Transverse colon (tissue), 4 donors: ENCODE measurements around the gene KLHL41. TPM values are rescaled to one million over a fixed set of nuclear protein-coding genes. Genes with fewer than 3 reads are reported as not detected.
"Not testable (repeated sequence)": the region's sequence is repeated elsewhere in the genome, so short reads cannot be mapped to it uniquely, and the experiment has no call there.

Experiments used
- DNase-seq: peaks from one replicate; pipeline ENCODE4 v3.0.0-alpha.2; 2019
- H3K27ac ChIP-seq, 4 donors: fragments of 200-600 bp; sonication (generic); 2 replicates each; pipeline ENCODE4 v1.5.1; 2016 to 2018; ENCODE audit warnings: inconsistent platforms in 4 of 4
- H3K27me3 ChIP-seq: fragments of 200-600 bp; sonication (generic); 2 replicates; pipeline ENCODE4 v1.5.1; 2017; ENCODE audit warnings: inconsistent platforms
- H3K36me3 ChIP-seq, 4 donors: fragments of 200-600 bp; sonication (generic); 2 replicates each; pipeline ENCODE4 v1.5.1; 2017 to 2019; ENCODE audit warnings: inconsistent platforms in 4 of 4
- H3K4me1 ChIP-seq, 4 donors: fragments of 200-600 bp; sonication (generic); 2 replicates each; pipeline ENCODE4 v1.5.1; 2017 to 2020; ENCODE audit warnings: inconsistent platforms in 4 of 4
- H3K4me3 ChIP-seq, 4 donors: fragments of 200-600 bp; sonication (generic); 1 replicate in 1 of 4; 2 replicates in 3 of 4; pipeline versions ENCODE4 v1.5.1 to v1.6.1; 2017 to 2019; ENCODE audit warnings: inconsistent platforms in 4 of 4
- H3K9me3 ChIP-seq, 2 donors: fragments of 200-600 bp; sonication (generic); 2 replicates each; pipeline ENCODE4 v1.5.1; 2017 to 2019; ENCODE audit warnings: inconsistent platforms in 2 of 2
- EP300 ChIP-seq: sonication (generic); formaldehyde crosslinking; IDR thresholded peaks from one replicate; pipeline ENCODE4 v1.6.1; 2017; ENCODE audit warnings: antibody characterized with exemption, low read depth
- POLR2A ChIP-seq: fragments of 450-650 bp; IDR thresholded peaks from one replicate; pipeline ENCODE4 v1.6.1; 2016; ENCODE audit warnings: antibody characterized with exemption, mild to moderate bottlenecking, moderate library complexity
- POLR2AphosphoS5 ChIP-seq, 3 donors: sonication (generic); formaldehyde crosslinking; IDR thresholded peaks; one replicate each; pipeline ENCODE4 v1.6.1; 2016; ENCODE audit warnings: antibody characterized with exemption in 3 of 3
- WGBS, 2 donors: methylation state at CpG; one replicate each; pipeline ENCODE4 v1.1.5; 2018; ENCODE audit warnings: low coverage in 1 of 2; 5-methylcytosine and 5-hydroxymethylcytosine counted together
- in situ Hi-C, 4 donors: fragments of 200-750 bp; cut with MboI; loops; one replicate each; pipeline versions ENCODE4 v1.15.0 to v1.15.1; 2017; ENCODE audit warnings: low sequenced_read_pairs in 3 of 4, low pct_ligation_motif_present in 1 of 4, low pct_unique_long_range_greater_than_20kb in 1 of 4
- intact Hi-C: fragments of 100-400 bp; cut with DNase I; formaldehyde crosslinking; loops from one replicate; pipeline ENCODE4 v1.15.1; 2023; ENCODE audit warnings: low total_unique reads
- total RNA-seq, 4 donors: library from RNA; depleted of rRNA; stranded (reverse); fragments of >200 nt; gene quantifications; one replicate each; pipeline ENCODE4 v1.1.0, GENCODE V29; 2016
- TF ChIP-seq, protein P1 (sequence below), 5 experiments: fragments of 200-600 bp in 3 of 5; fragments of 450-650 bp in 2 of 5; sonication (generic) in 3 of 5; IDR thresholded peaks; 1 replicate in 2 of 5; 2 replicates in 3 of 5; pipeline ENCODE4 v1.5.1; 2016 to 2017; ENCODE audit warnings: antibody characterized with exemption in 5 of 5, inconsistent platforms in 3 of 5, mild to moderate bottlenecking in 2 of 5, moderate library complexity in 1 of 5

The KLHL41 gene
- total RNA-seq, 4 donors from 2014 or later = 1.1 to 3.4 TPM; not detected in 2

GRCh38 chr2:169561364-169561763 is 51.9 kb downstream of the KLHL41 start:
- TF ChIP-seq EP300 = no peak
- TF ChIP-seq, protein P1, sequence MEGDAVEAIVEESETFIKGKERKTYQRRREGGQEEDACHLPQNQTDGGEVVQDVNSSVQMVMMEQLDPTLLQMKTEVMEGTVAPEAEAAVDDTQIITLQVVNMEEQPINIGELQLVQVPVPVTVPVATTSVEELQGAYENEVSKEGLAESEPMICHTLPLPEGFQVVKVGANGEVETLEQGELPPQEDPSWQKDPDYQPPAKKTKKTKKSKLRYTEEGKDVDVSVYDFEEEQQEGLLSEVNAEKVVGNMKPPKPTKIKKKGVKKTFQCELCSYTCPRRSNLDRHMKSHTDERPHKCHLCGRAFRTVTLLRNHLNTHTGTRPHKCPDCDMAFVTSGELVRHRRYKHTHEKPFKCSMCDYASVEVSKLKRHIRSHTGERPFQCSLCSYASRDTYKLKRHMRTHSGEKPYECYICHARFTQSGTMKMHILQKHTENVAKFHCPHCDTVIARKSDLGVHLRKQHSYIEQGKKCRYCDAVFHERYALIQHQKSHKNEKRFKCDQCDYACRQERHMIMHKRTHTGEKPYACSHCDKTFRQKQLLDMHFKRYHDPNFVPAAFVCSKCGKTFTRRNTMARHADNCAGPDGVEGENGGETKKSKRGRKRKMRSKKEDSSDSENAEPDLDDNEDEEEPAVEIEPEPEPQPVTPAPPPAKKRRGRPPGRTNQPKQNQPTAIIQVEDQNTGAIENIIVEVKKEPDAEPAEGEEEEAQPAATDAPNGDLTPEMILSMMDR (IDR thresholded peaks at IDR 0.05) = no peak
- TF ChIP-seq POLR2A = no peak
- no peak for TF ChIP-seq POLR2AphosphoS5 (IDR thresholded peaks at IDR 0.05)
- Histone ChIP-seq H3K36me3 (peaks cover 0 to 14% (median 5%) of the 10 kb centered on the region in 4 donors), H3K27me3 (no peaks in the 10 kb centered on the region), H3K4me3 (no peak overlapping the region), H3K9me3 (no peaks in the 10 kb centered on the region), H3K4me1 (no peaks in the 10 kb centered on the region), H3K27ac (no peak overlapping the region)
- 84 to 100% methylated on average over 1 of the region's 1 CpG for WGBS, 2 donors
- intact Hi-C loops = no loop called here
- in situ Hi-C loops = loop anchor here in 1 of 4 donors (10.0 kb wide), 1 partner anchor 97 kb away; no protein-coding TSS in a partner anchor
- DNase-seq = no peak

DNA sequence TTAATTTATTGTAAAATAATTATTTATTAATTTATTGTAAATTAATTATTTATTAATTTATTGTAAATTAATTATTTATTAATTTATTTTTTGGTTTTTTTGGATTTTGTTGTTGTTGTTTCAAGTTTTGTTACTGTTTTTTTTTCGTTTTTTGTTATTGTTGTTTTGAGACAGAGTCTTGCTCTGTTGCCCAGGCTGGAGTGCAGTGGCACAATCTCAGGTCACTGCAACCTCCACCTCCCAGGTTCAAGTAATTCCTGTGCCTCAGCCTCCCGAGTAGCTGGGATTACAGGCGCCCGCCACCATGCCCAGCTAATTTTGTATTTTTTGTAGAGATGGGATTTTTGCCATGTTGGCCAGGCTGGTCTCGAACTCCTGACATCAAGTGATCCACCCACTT is 52.6 kb downstream of the KLHL41 start:
- H3K4me3 ChIP-seq, intact Hi-C loops, H3K27ac ChIP-seq, H3K36me3 ChIP-seq, H3K4me1 ChIP-seq, DNase-seq, H3K9me3 ChIP-seq, H3K27me3 ChIP-seq: not testable (repeated sequence)
- whole genome bisulfite sequencing, 2 donors = 90 to 96% methylated on average over 2 to 5 of the region's 5 CpGs
- in situ Hi-C loops = loop anchor here in 1 of 4 donors (10.0 kb wide), 1 partner anchor 97 kb away; no protein-coding TSS in a partner anchor

- H3K4me3 ChIP-seq = no peak overlapping the region
- no peak for DNase-seq
- intact Hi-C loops (no loop called here), in situ Hi-C loops (loop anchor here in 1 of 4 donors (10.0 kb wide), 1 partner anchor 98 kb away; no protein-coding TSS in a partner anchor)
- H3K27me3 ChIP-seq = no peaks in the 10 kb centered on the region
- WGBS, 2 donors = 70 to 84% methylated on average over 2 of the region's 2 CpGs
- no peak overlapping the region for H3K27ac ChIP-seq
- H3K9me3 ChIP-seq = no peaks in the 10 kb centered on the region
- H3K36me3 ChIP-seq = peaks cover 0 to 6% (median 3%) of the 10 kb centered on the region in 4 donors
- TF ChIP-seq POLR2A = no peak
- no peak for TF ChIP-seq POLR2AphosphoS5 (IDR thresholded peaks at IDR 0.05)
- no peak for TF ChIP-seq EP300
- TF ChIP-seq, protein P1 (IDR thresholded peaks at IDR 0.05) = no peak
- no peaks in the 10 kb centered on the region for H3K4me1 ChIP-seq
Observed at GRCh38 chr2:169562519-169562918, 53.0 kb downstream of the KLHL41 start.

GRCh38 chr2:169565686-169566085 is 56.2 kb downstream of the KLHL41 start:
- WGBS, 2 donors = 93 to 94% methylated on average over 1 of the region's 1 CpG
- in situ Hi-C loops (loop anchor here in 1 of 4 donors (10.0 kb wide), 1 partner anchor 101 kb away; no protein-coding TSS in a partner anchor), intact Hi-C loops (no loop called here)
- DNase-seq = no peak
- Histone ChIP-seq H3K4me1 (peaks cover 0 to 8% (median 0%) of the 10 kb centered on the region in 4 donors), H3K36me3 (peaks cover 0 to 6% (median 2%) of the 10 kb centered on the region in 4 donors), H3K9me3 (no peaks in the 10 kb centered on the region), H3K4me3 (no peak overlapping the region), H3K27me3 (no peaks in the 10 kb centered on the region), H3K27ac (no peak overlapping the region)
- no peak for TF ChIP-seq POLR2A

GRCh38 chr2:169569948-169570347 is 60.4 kb downstream of the KLHL41 start:
- no peak overlapping the region for H3K27ac ChIP-seq
- peaks cover 0 to 32% (median 13%) of the 10 kb centered on the region in 4 donors for H3K4me1 ChIP-seq
- WGBS, 2 donors = 83 to 95% methylated on average over 2 of the region's 2 CpGs
- no peak for DNase-seq
- peaks cover 0 to 6% (median 2%) of the 10 kb centered on the region in 4 donors for H3K36me3 ChIP-seq
- in situ Hi-C loops (loop anchor here in 1 of 4 donors (10.0 kb wide), 1 partner anchor 105 kb away; no protein-coding TSS in a partner anchor), intact Hi-C loops (no loop called here)
- TF ChIP-seq, protein P1 (IDR thresholded peaks at IDR 0.05) = no peak
- no peak for TF ChIP-seq POLR2A
- no peak for TF ChIP-seq EP300
- H3K9me3 ChIP-seq = no peaks in the 10 kb centered on the region
- no peak overlapping the region for H3K4me3 ChIP-seq
- no peaks in the 10 kb centered on the region for H3K27me3 ChIP-seq

DNA sequence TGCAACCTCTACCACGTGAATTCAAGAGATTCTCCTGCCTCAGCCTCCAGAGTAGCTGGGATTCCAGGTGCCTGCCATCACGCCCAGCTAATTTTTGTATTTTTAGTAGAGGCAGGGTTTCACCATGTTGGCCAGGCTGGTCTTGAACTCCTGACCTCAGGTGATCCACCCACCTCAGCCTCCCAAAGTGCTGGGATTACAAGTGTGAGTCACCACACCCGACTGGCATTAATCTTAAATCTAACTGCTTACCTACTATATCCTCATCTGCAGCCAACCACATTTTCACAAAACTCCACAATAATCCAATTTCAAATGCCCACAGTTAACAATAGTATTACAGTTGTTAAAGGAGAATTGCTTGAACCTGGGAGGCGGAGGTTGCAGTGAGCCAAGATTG is 61.2 kb downstream of the KLHL41 start:
- H3K27ac ChIP-seq, intact Hi-C loops, in situ Hi-C loops, DNase-seq, H3K27me3 ChIP-seq, H3K36me3 ChIP-seq, H3K4me3 ChIP-seq, H3K9me3 ChIP-seq: not testable (repeated sequence)
- 86% methylated on average over 4 of the region's 4 CpGs; no CpG with 5 or more reads in 1 of the 2 donors for WGBS, 2 donors
- H3K4me1 ChIP-seq = peaks cover 0 to 32% (median 13%) of the 10 kb centered on the region in 4 donors
